IPS DF 4.7 (cell line): ENCODE data around the gene RNU1-2.
"Not testable (repeated sequence)": the region's sequence is repeated elsewhere in the genome, so short reads cannot be mapped to it uniquely, and the experiment has no call there.

ENCODE experiments used
- DNase-seq: peaks from one replicate; pipeline ENCODE4 v3.0.0-alpha.2; 2013; ENCODE audit warnings: low spot score; ENCODE audit errors: extremely low read depth

RNU1-2 gene

GRCh38 chr1:16907870-16908758 lies 12.3 kb downstream of the RNU1-2 start:
- DNase-seq: no peak

- DNase-seq: not testable (repeated sequence)
Measured at GRCh38 chr1:16911851-16912721, 16.3 kb downstream of the RNU1-2 start.

GRCh38 chr1:16912742-16913141 lies 17.0 kb downstream of the RNU1-2 start:
- DNase-seq: not testable (repeated sequence)

DNA sequence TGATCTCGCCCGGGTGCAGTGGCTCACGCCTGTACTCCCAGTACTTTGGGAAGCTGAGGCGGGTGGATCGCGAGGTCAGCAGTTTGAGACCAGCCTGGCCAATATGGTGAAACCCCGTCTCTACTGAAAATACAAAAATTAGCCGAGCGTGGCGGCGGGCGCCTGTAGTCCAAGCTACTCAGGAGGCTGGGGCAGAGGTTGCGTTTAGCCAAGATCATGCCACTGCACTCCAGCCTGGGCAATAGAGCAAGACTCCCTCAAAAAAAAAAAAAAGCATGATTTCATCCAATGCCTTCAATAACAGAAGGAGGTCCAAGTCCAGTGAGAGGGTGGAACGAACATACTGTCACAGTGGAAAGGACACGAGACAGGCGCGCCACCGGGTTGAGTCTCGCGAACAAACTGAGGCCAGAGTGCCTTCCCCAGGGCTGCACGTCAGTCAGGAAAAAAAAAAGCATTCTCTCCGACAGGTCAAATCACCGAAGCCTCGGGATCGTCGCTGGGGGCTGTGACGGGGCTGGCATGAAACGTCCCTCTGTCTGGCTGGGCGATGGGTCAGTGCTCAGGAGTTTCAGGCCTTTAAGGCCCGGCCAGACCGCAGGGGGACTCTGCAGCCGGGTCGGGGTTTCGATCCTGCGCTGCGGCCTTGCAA lies 17.5 kb downstream of the RNU1-2 start:
- DNase-seq: no peak

DNA sequence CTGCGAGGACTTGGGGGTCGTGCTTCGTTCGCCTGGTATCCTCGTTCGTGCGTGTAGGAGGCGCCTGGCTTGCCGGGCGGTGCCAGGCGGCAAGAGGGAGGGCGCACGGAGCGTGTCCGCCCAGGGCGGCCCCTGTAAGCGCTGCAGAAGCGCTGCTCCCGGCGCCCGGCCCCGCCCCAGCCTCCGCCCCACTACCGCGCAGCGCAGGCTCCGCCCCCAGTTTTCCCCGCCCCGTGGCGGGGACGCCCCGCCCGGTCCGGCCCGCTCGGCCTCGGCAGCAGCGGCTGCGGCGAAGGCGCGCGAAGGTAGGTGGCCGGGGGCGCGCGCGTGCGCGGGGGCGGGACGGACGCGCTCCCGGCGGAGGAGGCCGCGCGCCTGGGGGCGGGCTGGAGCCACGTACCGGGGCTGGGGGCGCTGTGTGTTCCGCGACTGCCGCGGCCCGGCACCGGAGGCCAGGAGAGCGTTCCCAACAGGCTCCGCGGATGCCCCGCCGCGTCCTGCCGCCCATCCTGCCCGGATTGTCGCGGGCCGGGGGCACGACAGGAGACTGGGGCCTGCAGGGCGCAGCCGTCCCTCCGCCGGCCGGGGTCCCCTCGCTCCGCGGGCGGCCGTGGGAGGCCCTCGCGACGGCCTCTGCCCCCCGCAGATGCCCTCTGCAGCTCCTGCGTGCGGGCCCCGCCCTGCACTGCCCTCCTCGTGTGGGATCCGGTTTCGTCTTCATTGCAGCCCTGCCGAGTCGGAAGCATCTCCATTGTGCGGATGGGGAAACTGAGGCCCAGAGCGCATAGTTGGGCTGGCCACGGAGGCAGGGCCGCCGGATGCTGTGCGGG lies 18.3 kb downstream of the RNU1-2 start:
- DNase-seq: no peak

GRCh38 chr1:16914928-16915626 lies 19.3 kb downstream of the RNU1-2 start:
- DNase-seq: not testable (repeated sequence)

- no peak for DNase-seq
Measured at GRCh38 chr1:16915627-16915973, 19.8 kb downstream of the RNU1-2 start.

- DNase-seq: not testable (repeated sequence)
Measured at GRCh38 chr1:16916036-16916880, 20.5 kb downstream of the RNU1-2 start.

DNA sequence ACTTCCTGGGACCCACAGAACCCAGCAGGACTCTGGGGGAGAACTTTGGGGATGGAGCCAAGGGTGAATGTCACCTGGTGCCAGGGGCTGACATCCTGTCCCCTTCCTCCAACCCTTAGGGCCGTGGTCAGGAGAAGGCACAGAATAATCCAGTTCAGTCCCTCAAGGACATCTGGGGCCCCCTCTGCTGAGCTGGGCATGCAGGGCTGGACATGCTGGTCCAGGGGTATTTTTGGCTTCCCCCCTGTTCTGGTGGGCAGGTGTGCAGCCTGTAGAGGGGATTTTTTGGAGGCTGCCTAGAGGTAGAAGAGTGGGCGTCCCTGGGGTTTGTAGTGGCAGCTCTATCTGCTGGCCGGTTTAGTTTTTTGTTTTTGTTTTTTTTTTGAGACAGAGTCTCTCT lies 22.6 kb downstream of the RNU1-2 start:
- DNase-seq: no peak

GRCh38 chr1:16918936-16919665 lies 23.3 kb downstream of the RNU1-2 start:
- not testable (repeated sequence) for DNase-seq

DNA sequence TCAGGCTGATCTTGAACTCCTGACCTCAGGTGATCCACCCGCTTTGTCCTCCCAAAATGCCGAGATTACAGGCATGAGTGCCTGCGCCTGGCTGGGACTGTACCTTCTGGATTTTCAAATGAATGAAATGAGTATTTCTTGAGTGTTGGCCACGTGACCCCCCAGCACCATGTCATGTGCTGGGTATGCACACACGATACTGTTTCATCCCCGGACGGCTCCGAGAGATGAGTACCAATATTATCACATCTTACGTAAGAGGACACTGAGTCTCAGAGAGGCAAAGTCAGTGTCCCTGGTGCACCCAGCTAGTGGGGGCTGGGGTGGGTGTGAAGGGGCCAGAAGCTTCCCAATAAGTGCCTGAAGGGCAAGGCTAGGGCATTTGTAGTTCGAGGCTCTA lies 25.2 kb downstream of the RNU1-2 start:
- no peak for DNase-seq

DNA sequence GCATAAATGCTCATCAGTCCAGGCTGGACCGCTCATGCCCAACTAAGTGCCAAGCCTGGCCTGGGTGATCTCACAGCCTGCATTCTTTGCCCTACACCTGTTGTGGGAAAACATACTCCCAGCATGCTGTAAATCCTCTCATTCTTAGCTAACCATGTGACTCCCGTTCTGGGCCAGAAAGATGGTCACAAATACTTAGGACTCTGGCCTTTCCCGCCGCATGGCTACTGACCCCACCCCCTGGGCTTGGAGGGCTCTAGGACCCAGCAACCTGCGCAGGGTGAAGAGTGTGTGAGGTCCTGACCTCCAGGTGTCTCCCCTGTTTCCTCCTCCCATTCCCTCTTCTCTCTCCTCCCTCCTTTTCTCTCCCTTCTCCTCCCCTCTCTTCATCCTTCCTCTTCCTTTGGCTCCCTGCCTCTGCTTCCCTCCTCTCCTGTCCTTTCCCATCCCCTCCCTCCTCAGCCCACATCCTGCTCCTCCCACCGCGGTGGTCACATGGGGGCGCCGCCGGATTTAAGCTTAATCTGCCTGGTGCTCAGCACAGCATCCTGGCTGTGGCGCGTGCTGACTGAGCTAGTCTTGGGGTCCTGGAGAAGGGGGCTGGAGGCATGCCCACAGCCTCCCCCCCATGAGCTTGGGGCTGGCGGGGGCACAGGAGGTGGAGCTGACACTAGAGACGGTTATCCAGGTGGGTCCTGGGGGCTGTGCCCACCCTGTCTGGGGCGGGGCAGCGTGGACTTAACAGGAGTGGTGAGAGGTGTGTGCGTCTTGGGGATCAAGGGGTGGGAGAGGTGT lies 25.8 kb downstream of the RNU1-2 start, which contains the start of gene CROCC:
CROCC (plus strand) TSS at position 541 of the 795 bp plus-strand sequence; CDS start at position 629, 88 bp downstream.
- peak; percentile 98 for DNase-seq

DNA sequence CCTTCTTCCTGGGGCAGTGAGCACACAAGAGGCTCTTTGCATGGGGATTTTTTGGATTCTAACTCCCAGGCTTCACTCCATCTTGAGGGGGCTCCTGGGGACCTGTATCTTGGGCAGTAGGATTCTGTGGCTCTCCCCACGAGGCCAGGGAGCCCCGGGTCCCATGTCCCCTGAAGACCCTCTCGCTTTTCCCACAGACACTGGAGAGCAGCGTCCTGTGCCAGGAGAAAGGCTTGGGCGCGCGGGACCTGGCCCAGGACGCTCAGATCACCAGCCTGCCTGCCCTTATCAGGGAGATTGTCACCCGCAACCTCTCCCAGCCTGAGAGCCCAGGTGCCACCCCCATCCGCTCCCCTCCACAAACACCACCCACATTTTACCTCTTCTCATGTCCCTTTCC lies 26.7 kb downstream of the RNU1-2 start:
- DNase-seq: no peak

GRCh38 chr1:16922885-16923431 lies 27.2 kb downstream of the RNU1-2 start:
- DNase-seq: no peak

DNA sequence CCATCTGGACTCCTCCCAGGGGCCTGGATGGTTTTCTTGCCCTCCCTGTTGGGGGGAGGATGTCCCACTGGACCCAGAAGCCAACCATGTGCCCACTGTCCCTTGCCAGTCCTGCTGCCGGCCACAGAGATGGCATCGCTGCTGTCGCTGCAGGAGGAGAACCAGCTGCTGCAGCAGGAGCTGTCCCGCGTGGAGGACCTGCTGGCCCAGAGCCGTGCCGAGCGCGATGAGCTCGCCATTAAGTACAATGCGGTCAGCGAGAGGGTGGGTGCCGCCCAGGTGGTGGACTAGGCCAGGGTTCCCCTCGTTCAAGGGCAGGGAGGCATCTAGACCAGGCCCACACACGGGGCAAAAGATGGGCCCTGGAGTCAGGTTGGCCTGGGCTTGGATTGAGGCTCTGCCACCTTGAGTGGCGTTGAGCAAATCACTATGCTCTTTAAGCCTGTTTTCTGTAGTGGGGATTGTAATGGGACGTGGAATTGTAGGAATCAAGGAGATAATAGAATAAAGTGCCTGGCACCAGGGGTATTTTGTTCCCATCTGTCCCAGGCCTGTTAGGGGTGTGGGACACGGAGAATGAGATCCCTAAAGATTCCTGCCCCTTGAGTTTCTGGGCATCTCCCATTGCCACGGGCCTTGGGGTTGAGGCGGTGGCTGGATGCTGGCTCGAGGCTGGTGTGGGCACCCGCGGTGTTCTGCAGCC lies 28.6 kb downstream of the RNU1-2 start:
- no peak for DNase-seq

GRCh38 chr1:16924919-16925477 lies 29.2 kb downstream of the RNU1-2 start:
- DNase-seq: no peak
